H54 (cell line): ENCODE data around the gene IQCK.

Experiments used
- DNase-seq: peaks from one replicate; pipeline ENCODE4 v3.0.0; 2011; ENCODE audit warnings: low spot score, mixed read lengths; ENCODE audit not compliant: insufficient read length
- FAIRE-seq: peaks from 3 replicates; lab custom pipeline; 2011; peaks lifted over from hg19 to GRCh38; lab: Jason Lieb, UNC
- POLR2A ChIP-seq: IDR thresholded peaks from 2 replicates; pipeline ENCODE4 v1.6.1; 2011; ENCODE audit warnings: low read depth, mild to moderate bottlenecking, low read length

IQCK gene

GRCh38 chr16:19805459-19806162 is 87.5 kb downstream of the IQCK start:
- FAIRE-seq = no peak
- no peak for DNase-seq
- no peak for TF ChIP-seq POLR2A

GRCh38 chr16:19808061-19808641 is 90.1 kb downstream of the IQCK start:
- DNase-seq (no peak), FAIRE-seq (no peak)
- TF ChIP-seq POLR2A = no peak

DNA sequence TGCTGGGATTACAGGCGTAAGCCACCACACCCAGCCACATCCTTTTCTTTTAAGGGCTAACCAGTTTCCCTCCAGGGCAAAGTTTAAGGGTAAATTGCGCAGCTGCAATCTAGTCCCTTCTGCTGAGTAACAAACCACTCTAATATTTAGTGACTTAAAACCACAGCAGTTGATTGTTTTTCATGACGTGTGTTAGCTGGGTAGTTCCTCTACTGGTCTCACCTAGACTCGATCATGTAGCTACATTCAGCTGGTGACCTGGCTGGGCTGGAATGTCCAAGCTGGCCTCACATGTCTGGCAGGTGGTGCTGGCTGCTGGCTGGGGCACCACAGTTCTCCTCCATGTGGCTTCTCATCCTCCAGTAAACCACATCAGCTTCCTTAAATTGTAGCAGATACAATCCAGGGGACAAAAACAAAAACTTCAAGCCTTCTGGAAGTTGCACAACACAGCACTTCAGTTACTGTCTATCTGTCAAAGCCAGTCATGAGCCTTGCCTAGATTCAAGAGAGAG is 91.1 kb downstream of the IQCK start:
- TF ChIP-seq POLR2A = no peak
- FAIRE-seq (peak; percentile 23), DNase-seq (no peak)

GRCh38 chr16:19809693-19810092 is 91.6 kb downstream of the IQCK start:
- FAIRE-seq (no peak), DNase-seq (no peak)
- no peak for TF ChIP-seq POLR2A

- peak; percentile 23 for FAIRE-seq
- peak; percentile 46 for DNase-seq
- TF ChIP-seq POLR2A = no peak
Observed at GRCh38 chr16:19810817-19811731, 93.0 kb downstream of the IQCK start.

DNA sequence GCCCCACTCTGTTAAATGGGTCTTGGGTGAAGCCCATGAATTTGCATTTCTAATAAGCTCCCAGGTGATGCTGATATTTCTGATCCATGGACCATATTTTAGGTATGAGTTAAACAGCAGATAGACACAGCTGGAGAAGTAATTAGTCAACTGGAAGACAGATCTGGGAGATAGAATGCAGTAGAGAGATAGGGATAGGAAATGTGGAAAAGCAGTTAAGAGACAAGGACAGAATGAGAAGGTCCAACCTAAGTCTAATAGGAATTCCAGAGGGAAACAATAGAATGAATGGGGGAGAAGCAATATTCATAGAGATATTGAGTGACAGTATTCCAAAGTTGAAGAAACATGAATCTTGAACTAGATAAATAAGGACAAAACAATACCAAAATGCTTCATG is 94.9 kb downstream of the IQCK start:
- no peak for FAIRE-seq

GRCh38 chr16:19815418-19815817 is 97.3 kb downstream of the IQCK start:
- FAIRE-seq (no peak), DNase-seq (no peak)
- TF ChIP-seq POLR2A = no peak

More for the DNA sequence above, 94.9 kb downstream of the IQCK start:
- DNase-seq = no peak
- TF ChIP-seq POLR2A = no peak

GRCh38 chr16:19817122-19817521 is 99.1 kb downstream of the IQCK start:
- TF ChIP-seq POLR2A = no peak
- FAIRE-seq (no peak), DNase-seq (no peak)

DNA sequence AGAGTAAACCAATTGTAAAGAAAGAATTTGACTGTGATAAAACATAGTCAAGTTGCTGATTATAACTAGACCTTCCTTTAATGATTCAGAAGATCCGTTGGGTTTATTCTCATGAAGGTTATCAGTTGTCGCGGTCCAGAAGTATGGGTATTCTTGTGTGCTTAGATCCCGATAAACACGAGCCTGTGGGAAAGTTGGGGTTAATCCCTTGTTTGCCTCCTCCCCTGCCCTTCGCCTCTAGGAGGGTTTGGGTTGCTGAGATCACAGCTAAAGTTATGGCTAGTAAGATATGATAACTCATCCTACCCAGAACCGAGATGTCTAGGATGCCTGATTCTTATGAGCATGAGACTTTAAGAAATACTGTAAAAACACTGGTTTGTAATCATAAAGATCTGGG is 99.8 kb downstream of the IQCK start:
- no peak for FAIRE-seq
- no peak for TF ChIP-seq POLR2A
- no peak for DNase-seq

- DNase-seq = no peak
- FAIRE-seq = no peak
- TF ChIP-seq POLR2A = no peak
Observed at GRCh38 chr16:19822533-19822932, 104.5 kb downstream of the IQCK start.

- DNase-seq (no peak), FAIRE-seq (no peak)
- TF ChIP-seq POLR2A = no peak
Observed at GRCh38 chr16:19823322-19823721, 105.3 kb downstream of the IQCK start.

- no peak for DNase-seq
- TF ChIP-seq POLR2A = no peak
- no peak for FAIRE-seq
Observed at GRCh38 chr16:19824216-19824615, 106.1 kb downstream of the IQCK start.

- no peak for TF ChIP-seq POLR2A
- DNase-seq (no peak), FAIRE-seq (no peak)
Observed at GRCh38 chr16:19829844-19830692, 112.0 kb downstream of the IQCK start.
